Stimulated activated CD4-positive, alpha-beta T cell treated with anti-CD3 and anti-CD28 coated beads, Interleukin-1b, Interleukin-23, amount 100 ng/mL, for 4 hours (primary cell): ENCODE measurements around the gene IL15.

ENCODE experiments used
- DNase-seq, 2 donors: peaks; one replicate each; pipeline ENCODE4 v3.0.0-alpha.2; 2020; ENCODE audit warnings: low read depth in 2 of 2

The IL15 gene

GRCh38 chr4:141771889-141772830, 135.8 kb downstream of the IL15 start:
- no peak for DNase-seq

GRCh38 chr4:141772838-141773237, 136.5 kb downstream of the IL15 start:
- no peak for DNase-seq

- DNase-seq = no peak
Measured at GRCh38 chr4:141782205-141782604, 145.8 kb downstream of the IL15 start.
